Endometrial microvascular endothelial cells (primary cell): ENCODE results near the gene TOMT. TPM values are rescaled to one million over a fixed set of nuclear protein-coding genes. Genes with fewer than 3 reads are reported as not detected.
"Not testable (repeated sequence)": the region's sequence is repeated elsewhere in the genome, so short reads cannot be mapped to it uniquely, and the experiment has no call there.

Experiments
- in situ Hi-C: cut with HindIII; loops from 2 replicates; pipeline ENCODE4 v1.10.0; 2017; ENCODE audit warnings: low sequenced_read_pairs, low pct_unique_long_range_greater_than_20kb; ENCODE audit errors: inconsistent ontology term
- total RNA-seq: library from RNA; depleted of rRNA; stranded (reverse); fragments of >200 nt; gene quantifications from one replicate; pipeline ENCODE4 v1.2.3, GENCODE V29; 2015; ENCODE audit errors: inconsistent ontology term

The TOMT gene
- total RNA-seq, 1 donor from 2014 or later = not detected

GRCh38 chr11:72146625-72147024 lies 40.9 kb downstream of the TOMT start:
- in situ Hi-C loops = no loop called here

DNA sequence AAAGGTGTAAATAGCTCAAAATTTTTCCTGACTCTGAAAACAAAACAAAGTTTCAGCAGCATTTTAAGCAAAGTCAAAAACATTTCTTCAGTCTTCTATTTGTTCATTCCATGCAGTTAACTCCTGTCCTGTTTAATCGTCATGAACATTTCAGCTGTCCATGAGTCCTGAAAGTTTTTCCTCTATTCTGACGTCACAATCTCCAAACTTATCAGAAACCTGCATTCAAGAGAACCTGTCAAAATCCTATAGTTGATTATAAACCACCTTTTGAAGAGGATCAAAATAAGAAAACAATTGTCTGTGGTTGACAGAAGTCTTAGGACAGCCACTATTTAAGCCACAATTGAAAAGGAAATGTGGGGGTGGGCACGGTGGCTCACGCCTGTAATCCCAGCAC lies 45.2 kb downstream of the TOMT start:
- in situ Hi-C loops = no loop called here

DNA sequence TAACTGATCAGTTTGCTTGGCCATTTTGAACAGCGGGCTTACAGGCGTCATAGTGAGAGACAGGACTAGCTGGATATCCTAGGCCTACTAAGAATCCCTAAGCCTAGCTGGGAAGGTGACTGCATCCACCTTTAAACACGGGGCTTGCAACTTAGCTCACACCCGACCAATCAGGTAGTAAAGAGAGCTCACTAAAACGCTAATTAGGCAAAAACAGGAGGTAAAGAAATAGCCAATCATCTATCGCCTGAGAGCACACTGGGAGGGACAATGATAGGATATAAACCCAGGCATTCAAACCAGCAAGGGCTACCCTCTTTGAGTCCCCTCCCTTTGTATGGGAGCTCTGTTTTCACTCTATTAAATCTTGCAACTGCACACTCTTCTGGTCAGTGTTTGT lies 48.1 kb downstream of the TOMT start:
- in situ Hi-C loops = not testable (repeated sequence)

- in situ Hi-C loops = no loop called here
These were observed 49.1 kb downstream of the TOMT start for GRCh38 chr11:72154816-72155215.

DNA sequence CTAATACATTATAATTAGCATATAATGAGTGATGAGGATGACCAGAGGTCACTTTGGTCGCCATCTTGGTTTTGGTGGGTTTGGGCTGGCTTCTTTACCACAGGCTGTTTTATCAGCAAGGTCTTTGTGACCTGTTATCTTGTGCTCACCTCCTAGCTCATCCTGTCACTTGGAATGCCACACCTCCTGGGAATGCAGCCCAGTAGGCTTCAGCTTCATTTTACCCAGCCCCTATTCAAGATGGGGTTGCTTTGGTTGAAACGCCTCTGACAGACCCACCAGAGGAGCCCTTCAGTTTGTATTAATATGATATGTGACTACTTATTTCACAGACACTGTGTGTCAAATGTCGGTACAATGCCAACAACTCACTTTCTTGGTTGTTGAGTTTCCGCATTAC lies 50.0 kb downstream of the TOMT start:
- in situ Hi-C loops = no loop called here

- in situ Hi-C loops = no loop called here
These were observed 51.4 kb downstream of the TOMT start for GRCh38 chr11:72157131-72157530.

Other genes starting within 250 kb of the TOMT start
- not detected for gene DEFB131B, start 227.5 kb upstream of the TOMT start, total RNA-seq
- gene XNDC1N, start 177.3 kb upstream of the TOMT start, total RNA-seq = 5.7 TPM
- 43.1 TPM for gene RNF121, start 176.9 kb upstream of the TOMT start, total RNA-seq
- gene IL18BP, start 107.0 kb upstream of the TOMT start, total RNA-seq = 8.8 TPM
- gene NUMA1, start 25.4 kb upstream of the TOMT start, total RNA-seq = 112 TPM
- gene LRRC51, start 25.1 kb upstream of the TOMT start, total RNA-seq = 1.1 TPM
- gene LAMTOR1, start 2.6 kb upstream of the TOMT start, total RNA-seq = 138 TPM
- gene ANAPC15, start 6.8 kb downstream of the TOMT start, total RNA-seq = 48.1 TPM
- not detected for gene FOLR3, start 29.8 kb downstream of the TOMT start, total RNA-seq
- gene FOLR1, start 86.2 kb downstream of the TOMT start, total RNA-seq = not detected
- not detected for gene FOLR2, start 110.9 kb downstream of the TOMT start, total RNA-seq
- gene INPPL1, start 118.8 kb downstream of the TOMT start, total RNA-seq = 45.4 TPM
- gene PHOX2A, start 138.3 kb downstream of the TOMT start, total RNA-seq = not detected